GM19328 (cell line): ENCODE measurements around the gene MCTP2.

Source experiments
- ATAC-seq: cut with Tn5 transposase; IDR thresholded peaks from one replicate; pipeline ENCODE4 v1.9.1; 2021; ENCODE audit warnings: mild to moderate bottlenecking, moderate library complexity; ENCODE audit not compliant: unreplicated experiment

The MCTP2 gene, protein sequence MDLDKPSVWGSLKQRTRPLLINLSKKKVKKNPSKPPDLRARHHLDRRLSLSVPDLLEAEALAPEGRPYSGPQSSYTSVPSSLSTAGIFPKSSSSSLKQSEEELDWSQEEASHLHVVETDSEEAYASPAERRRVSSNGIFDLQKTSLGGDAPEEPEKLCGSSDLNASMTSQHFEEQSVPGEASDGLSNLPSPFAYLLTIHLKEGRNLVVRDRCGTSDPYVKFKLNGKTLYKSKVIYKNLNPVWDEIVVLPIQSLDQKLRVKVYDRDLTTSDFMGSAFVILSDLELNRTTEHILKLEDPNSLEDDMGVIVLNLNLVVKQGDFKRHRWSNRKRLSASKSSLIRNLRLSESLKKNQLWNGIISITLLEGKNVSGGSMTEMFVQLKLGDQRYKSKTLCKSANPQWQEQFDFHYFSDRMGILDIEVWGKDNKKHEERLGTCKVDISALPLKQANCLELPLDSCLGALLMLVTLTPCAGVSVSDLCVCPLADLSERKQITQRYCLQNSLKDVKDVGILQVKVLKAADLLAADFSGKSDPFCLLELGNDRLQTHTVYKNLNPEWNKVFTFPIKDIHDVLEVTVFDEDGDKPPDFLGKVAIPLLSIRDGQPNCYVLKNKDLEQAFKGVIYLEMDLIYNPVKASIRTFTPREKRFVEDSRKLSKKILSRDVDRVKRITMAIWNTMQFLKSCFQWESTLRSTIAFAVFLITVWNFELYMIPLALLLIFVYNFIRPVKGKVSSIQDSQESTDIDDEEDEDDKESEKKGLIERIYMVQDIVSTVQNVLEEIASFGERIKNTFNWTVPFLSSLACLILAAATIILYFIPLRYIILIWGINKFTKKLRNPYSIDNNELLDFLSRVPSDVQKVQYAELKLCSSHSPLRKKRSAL

DNA sequence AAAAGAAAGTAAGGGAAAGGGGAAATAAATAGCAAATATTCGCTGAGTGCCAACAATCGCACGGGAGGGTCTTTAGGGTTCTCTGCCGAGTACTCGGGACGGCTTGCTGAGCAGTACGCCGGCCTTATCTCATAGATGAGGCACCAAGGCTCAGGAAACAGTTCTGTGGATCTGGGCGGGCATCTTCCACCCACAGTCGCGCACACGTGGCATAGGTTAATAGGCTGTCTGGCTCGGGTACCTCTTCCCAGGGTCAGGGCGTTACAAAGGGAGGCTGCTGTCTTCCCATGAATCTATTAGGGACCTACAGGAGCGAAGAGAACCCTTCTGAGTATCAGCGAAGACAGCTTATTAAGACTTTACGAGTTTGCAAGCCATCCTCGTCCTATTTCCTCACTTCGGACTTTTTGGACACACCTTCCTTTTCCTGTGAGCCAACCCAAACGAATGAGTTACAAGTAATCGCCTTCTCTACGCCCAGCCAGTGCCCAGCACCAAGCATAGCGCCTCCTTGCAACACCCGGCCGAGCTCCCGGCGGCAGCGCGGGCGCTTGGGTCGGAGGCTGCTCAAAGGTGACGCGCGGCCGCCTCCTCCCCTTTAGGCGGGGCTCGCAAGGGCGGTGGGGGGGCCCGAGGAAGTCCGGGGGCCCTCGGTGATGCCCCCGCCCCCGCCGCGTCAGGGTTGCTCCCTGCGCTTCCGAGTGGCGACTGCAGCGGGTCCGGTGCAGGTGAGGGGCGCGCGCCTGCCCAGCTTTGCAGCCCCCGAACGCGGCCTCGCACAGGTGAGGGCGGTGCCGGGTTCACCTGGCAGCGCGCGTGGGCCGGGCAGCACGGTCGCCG lies at the start of gene MCTP2:
Gene MCTP2 (plus strand): TSS at position 679 of the 840 bp plus-strand sequence. CDS start 66,705 bp downstream, outside the sequence.
- peak; percentile 60 for ATAC-seq

DNA sequence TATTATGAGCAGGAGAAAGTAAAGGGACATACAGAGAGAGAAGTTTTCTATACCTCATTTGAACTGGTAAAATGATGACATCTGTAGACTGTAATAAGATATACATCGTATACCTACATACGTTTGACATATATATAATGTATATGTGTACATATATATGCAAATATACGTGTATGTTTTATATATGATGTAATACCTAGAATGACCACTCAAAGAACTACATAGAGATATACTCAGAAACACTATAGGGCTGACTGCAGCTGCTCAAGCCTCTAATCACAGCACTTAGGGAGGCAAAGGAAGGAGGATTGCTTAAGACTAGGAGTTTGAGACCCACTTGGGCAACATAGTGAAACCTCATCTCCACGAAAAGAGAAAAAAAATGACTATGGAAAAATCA lies 48.5 kb upstream of the MCTP2 start:
- ATAC-seq, result no peak

DNA sequence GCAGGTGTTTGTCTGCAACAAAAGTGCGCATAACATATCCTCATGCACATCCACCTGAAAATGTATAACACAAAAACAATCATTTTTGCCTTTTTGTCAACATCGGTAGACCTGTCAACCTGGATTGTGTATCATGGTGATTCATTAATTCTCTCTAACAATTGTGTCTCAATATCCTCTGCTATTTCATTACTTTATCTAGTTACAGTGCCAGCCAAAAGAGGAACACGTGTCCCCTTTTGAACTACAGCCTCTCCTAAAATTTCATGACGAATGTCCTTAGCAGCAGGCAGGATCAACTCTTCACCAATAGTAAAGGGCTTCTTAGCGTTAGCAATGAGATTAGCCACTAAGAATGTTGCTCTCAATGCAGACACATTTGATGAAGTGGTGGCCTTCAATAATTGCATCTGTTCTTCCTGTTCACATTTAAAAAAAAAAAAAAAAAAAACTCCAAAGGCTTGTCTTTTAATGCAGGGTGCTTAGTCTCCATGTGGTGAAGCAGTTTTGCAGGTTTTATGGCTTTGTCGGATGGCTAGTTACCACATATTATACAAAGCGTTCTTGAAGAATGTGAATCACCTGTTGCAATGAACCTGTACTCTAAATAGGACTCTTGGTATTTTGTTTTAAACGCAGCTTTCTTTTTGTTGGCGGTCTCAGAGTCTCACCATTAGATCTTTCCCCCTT lies 45.7 kb upstream of the MCTP2 start:
- ATAC-seq, result no peak

DNA sequence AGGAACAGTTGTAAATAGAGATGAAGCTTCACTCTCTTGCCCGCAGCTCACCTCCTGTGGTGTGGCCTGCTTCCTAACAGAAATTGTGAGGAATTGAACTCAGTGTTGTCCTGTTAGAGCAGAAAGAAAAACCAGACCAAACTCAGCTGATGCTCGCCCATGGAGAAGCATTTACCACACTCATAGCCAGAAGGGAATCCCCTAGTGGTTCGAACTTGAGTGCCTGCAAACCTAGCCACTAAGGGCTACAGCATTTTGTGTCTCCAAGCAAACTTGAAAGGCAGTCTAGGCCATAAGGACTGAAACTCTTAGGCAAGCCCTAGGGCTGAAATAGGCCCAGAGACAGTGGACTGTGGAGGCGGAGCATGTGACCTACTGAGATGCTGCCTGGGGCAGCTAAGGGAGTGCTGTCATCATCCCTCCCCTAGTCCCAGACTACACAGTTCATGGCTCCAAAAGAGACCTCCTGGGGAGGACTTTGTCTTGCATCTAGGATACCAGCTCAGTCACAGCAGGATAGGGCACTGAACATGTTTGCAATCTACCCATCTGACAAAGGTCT lies 44.5 kb upstream of the MCTP2 start:
- no peak for ATAC-seq

DNA sequence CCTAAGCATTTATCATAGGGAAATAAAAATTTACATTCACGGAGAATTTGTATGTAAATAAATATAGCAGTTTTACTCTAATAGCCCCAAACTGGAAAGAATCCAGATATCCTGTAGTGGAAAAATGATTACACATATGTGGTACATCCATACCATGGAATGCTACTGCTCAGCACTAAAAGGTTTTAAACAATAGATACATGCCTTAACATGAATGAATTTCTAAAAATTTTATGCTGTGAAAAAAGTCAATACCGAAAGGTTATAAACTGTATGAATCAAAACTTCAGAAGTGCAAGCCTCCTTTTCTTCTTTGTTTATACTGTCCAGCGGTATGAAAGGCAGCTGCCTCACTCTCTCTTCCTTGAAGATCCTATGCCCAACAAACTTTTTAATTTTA lies 37.5 kb upstream of the MCTP2 start:
- ATAC-seq, result no peak

DNA sequence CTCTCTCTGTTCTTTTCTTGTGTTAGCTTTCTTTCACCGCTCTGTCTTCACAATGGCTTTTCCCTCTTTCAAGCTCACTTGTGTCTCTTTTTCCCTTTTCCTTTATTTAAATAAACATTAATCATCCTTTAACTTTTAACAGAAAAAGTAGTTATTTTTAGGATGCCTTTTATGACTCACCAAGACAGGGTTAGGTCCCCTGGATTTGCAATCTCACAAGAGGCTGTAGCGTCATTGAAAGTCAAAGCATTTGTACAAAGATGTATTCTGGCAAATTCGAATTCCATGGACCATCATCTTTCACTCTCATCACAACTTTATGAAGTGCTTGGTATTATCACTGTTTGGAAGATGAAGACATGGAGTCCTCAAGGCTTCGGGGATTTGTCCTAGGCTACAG lies 34.8 kb upstream of the MCTP2 start:
- ATAC-seq, result no peak

DNA sequence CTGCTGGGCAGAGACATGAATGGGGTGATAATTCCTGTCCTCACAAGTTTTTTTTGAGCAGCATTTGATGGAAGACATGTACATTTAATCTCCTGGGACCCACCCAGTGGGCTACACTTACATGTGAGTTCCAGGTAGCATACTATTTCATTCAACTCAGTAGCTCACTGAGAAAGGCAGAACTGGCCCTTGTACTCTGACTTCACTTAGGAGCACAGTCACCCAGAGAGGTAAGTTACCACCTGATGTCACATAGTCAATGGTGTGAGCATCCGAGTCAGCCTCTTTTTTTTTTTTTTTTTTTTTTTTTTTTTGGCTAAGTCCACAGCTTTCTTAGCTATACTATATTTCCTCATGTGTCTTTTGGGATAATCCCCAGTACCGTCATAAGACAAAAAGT lies 32.7 kb upstream of the MCTP2 start:
- ATAC-seq, result no peak

DNA sequence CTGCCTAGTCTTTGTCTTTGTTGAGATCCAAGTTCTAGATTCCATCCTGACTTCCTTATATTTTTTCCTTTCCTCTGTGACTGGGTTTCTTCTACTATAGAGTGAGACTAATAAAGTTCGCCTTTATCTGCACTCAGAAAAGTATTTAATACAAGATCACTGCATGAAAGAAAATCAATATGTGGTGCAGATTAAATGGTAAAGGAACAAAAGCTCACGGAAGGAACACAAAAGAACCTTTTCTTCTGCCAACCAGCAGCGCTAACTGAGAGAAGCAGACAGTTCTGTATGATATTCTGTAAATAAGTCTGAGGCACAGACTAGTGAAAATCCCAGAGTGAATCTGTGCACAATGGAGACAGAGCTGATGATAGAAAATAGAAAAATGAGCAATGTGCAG lies 31.6 kb upstream of the MCTP2 start:
- ATAC-seq, result no peak

DNA sequence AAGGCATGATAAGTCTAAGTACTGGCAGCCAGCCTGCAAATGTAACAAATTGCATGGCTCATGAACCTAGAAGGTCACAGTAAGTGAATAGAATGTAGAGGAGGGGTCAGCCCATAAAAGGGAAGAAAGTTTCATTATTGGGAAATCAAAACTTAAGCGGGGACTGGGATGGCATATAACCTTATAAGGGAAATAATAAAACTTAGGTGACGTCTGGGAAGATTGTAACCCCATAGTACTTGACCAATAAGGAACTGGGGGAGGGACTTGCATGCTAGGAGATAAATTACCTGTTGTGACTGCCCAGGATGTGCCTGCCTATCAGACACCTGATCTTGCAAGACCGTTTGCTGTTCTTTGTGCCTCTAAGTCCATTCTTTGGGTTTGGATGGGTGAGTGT lies 28.1 kb upstream of the MCTP2 start:
- no peak for ATAC-seq

DNA sequence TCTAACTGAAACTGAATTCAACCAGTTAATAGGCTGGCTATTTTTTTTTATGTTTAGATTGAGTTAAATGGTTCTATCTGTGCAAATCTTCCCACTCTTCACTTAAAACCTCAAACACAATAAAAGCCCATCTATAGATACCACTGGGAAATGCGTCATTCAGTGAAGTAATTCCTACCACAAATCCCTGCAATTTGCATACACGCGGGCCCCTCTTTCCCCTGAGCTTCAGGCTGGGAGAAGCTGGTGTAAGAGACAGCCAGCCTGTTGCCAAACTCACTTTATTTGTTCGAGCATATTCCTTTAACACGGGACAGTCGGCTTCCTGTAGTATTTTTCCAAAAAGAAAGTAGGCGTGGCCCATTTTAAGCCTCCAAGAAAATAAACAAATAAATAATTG lies 26.0 kb upstream of the MCTP2 start:
- no peak for ATAC-seq

DNA sequence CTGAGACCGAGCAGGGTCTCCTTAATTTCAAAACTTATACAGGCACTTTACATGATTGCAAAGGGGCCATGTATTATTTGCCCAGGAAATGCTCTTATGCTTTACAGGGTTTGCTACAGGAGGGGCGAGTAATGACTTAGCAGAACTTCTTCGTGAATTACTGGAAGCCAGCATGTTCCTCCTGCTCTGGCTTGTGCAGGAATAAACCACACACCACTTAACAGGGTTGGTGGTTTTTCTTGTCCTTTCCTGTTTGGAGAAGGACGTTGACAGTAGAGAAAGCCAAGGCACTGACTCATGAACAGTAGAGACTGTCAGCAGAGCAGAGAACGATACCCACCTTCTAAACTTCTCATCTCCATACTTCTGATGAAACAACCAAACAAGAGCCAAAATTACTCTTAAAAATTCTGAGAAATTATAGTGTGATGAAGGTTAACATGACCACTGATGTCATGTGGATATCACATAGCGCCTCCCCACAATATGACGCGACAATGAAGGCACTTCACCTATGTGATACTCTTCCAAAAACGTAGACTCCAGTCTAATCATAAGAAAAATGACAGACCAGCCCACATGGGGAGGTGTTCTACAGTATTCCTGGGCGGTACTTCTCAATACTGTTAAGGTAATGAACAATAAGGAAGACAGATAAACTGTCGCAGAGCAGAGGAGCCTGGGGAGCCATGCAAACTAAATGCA lies 24.7 kb upstream of the MCTP2 start:
- no peak for ATAC-seq

DNA sequence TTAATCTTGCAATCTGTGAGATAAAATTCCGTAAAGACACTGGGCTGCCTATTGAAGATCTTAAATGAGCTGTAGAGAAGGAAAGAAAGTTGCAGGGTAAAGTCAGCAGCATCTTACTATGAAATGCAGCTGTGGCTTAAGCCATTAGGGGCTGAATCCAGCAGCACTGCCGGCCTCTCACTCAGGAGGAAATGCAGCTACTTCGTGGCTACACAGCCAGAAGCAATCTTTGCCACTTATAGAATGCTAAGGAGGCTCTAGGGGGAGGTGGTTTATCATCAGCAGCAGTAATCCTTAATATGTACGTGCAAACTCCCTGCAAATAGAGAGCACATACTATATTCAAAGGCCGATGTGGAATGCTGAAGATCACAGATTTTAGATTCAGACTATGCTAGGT lies 19.1 kb upstream of the MCTP2 start:
- no peak for ATAC-seq

DNA sequence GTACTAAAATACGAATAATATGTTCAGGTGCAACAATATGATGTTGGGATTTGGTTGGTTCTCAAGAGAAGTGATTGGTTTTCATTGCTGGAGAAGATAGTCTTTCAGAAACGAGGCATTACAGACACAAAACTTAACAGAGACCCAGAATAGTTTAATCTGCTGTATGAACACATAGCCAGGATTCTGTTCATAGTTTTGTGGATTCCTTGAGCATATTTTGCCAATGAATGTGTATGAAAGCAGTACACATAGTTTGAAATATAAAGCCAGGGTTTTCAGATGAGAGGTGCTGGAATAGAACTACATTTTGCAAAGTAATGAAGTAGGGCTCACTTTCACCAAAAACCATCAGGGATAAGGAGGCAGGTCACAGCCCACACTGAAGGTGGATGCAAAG lies 5.7 kb upstream of the MCTP2 start:
- no peak for ATAC-seq

DNA sequence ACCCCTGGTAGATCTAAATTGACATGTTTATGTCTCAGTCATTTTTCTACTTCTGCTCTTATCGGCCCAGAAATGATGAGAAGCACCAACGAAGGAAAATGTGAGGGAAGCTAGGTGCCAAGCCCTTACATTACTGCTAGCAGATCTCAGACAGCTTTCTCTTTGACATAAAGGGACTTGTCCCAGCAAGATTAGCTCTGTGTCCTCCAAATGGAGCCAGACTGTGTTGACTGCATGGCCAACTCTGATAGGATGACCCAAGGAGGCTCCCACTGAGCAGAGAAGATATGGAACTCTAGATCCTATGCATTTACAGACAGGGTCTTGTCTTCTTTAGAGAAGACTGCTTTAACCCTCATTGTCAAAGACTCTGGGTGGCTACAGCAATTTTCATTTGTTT lies 2.8 kb upstream of the MCTP2 start:
- ATAC-seq, result no peak

DNA sequence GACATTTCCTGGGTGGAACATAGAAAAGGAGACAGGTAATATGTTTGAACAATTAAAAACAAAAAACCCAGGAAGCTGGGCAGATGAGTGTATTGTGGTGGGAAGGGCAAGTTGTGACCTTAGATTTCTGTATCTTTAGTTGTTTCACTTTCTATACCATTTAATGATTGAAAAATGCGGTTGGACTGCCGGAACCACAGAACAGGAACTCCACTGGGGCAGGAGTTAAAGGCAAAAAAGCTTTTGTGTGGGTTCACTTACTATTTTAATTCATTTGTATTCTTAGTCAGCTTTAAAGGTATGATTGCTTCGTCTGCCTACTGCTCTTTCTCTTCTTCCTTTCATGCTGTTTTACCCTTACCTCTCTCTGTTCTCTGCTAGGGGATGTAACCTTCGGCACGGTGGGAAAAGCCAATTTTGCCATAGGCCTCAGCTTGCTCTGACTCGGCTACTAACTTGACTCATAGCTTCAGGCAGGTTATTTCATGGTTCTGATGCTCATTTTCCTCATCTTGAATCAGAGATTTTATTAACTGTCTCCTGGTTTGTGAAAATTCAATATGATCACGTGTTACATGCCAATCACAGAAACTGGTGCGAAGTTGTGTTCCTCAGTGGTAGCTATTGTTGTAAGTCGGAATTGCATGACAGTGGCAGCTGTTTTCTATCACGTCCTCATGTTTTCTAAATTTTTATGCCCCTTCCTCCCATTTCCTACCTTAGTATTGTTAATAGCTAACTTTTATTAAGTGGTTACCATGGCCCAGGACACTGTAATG lies 1.6 kb upstream of the MCTP2 start:
- ATAC-seq, result peak; percentile 56

DNA sequence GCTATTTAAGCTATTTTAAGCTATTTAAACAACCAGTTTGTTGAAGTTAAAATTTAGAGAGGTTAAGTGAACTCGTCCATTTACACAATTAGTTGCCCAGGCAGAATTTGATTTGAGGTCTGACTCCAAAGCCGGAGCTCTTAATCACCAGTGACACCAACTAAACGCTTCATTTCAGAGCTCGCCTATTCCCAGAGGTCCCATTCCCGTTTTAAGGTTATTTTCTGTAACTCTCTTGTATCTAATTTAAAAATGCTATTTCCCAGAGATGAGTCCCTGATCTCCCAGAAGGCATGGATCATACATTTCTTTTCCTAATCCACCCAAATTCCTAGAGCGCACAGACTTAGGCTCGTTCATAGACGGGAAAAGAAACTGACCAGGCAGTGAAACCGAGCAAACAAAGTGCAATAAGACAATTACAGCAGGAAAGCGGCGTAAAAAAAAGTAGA lies 904 bp upstream of the MCTP2 start:
- no peak for ATAC-seq

DNA sequence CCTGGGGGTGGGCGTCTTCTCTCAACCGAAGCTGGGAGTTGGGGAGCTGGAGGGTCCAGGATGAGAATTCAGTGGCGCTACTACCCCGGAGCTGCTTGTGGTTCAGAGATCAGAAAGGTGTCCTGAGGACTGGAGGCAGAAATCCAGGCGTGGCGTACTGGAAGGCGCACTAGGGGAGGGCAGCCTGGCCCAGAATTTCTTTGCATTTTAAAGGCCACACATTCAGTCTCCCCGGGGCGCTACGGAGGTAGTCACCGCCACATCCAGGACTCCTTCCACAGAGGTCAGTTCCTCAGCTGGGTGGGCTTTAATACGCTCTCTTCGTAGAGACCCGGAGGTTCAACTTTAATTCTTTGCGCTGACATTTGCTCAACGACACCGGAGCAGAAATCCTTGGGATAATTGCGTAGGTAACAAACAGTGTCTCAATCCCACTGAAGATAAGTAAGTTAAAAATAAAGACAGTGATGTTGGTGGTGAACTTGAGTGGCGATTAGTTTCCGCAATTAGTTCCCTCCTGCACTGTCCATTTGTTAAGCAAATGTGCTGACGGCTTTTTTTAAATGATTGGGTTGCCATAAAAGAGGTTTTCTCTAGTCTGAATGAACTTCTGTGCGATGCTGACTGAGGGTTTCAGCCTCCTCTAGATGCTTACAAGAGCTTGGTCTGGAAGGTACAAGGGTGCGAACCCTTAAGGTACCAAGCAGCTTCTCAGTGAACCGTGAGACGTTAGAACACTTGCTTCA lies 535 bp downstream of the MCTP2 start:
- peak; percentile 1 for ATAC-seq

DNA sequence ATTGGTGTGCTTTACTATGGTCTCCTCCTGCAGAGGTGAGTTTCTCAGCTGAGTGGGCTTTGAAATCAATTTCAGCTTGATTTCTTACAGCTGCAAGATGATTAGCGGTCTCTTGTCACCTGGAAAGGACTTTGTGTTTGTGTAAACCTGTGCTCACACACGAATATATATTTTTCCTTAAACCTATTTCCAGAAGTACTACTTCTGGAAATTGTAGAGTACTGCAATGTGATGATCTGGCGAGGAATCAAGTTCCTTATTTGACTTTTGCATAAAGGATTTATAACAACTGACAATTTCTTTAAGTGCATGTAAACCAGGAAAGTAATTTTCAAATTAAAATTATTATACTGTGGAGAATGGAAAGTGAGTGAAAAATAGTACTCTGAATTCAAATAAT lies 2.1 kb downstream of the MCTP2 start:
- ATAC-seq, result no peak
